ENCODE data around the gene SLC36A2.

The SLC36A2 gene

DNA sequence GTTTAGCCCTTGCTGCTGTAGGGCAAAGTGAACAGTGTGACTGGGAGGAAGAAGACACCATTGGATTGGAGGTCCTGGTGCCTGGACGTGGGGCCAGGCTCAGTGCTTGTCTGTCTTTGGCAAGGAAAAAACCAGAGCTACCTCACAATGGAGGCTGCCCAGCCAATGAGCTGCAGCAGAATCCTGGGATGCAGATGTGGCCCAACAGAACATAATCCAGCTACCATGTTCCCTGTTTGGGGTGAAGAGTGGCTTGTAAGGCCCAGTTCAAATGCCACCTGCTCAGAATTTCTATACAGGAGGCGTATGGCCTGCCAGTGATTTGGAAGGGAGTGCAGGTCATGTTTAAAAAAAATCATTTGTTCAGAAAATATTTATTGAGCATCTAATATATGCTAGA lies 43.7 kb downstream of the SLC36A2 start, which contains the start of gene SLC36A3:
SLC36A3 (minus strand) TSS at position 101 of the 400 bp plus-strand sequence. CDS start 412 bp downstream, outside the sequence.
- Histone ChIP-seq H3K9me3 (ENCODE audit: control insufficient read depth, low read length) (no peaks in the 10 kb centered on the region), H3K27me3 (replicated peaks; ENCODE audit: control insufficient read depth, insufficient read depth, low read length) (peaks cover 41% of the 10 kb centered on the region), H3K4me1 (ENCODE audit: control insufficient read depth, insufficient read depth, low read length) (no peaks in the 10 kb centered on the region), H3K36me3 (ENCODE audit: control insufficient read depth, insufficient read depth, low read length, severe bottlenecking) (no peaks in the 10 kb centered on the region), H3K4me3 (ENCODE audit: low read length) (no peak within 1 kb of the TSS), H3K9ac (ENCODE audit: low read length) (no peak within 1 kb of the TSS)
- DNase-seq (ENCODE audit: low read depth), result no peak

DNA sequence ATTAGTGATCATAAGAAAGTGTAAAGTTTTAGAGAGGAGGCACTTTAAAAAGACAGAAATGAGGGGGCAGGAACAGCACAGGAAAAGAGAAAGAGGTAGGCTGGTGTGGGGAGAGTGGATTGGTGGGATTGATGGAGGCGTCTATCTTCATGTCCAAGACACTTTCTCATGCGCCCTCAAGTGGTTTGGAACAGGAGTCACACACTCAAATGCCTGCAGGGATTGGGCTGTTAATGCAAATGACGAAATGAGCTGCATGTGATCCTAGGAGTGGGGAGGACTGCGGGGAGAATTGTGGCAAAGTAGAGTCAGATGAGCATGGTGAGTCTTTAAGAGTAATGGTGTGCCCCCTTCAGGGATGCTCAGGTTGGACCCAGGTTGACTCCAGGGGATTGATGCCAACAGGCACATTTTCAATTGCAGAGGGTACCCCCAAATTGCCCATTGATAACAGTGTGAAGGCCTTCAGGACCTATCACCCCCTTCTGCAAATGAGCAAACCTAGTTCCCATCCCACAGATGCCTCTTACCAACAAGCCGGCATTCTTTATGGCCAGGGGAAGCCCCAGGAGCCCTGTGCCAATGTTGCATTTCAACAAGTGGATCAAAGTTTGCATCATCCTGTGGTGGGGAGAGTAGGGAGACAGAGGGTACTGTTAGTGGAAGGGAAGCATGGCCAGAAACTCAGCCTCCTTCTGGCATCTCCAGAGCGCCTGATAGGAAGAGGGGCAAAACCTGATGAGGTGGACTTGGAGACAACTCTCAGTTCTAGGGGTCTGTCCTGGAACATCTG lies 49.1 kb downstream of the SLC36A2 start:
- no peak overlapping the region for H3K9ac ChIP-seq (ENCODE audit: low read length)
- H3K36me3 ChIP-seq (ENCODE audit: control insufficient read depth, insufficient read depth, low read length, severe bottlenecking), result no peaks in the 10 kb centered on the region
- DNase-seq (ENCODE audit: low read depth), result peak; percentile 79
- peaks cover 11% of the 10 kb centered on the region for H3K4me1 ChIP-seq (ENCODE audit: control insufficient read depth, insufficient read depth, low read length)
- peaks cover 52% of the 10 kb centered on the region for H3K27me3 ChIP-seq (replicated peaks; ENCODE audit: control insufficient read depth, insufficient read depth, low read length)
- H3K4me3 ChIP-seq (ENCODE audit: low read length), result no peak overlapping the region
- H3K9me3 ChIP-seq (ENCODE audit: control insufficient read depth, low read length), result no peaks in the 10 kb centered on the region

DNA sequence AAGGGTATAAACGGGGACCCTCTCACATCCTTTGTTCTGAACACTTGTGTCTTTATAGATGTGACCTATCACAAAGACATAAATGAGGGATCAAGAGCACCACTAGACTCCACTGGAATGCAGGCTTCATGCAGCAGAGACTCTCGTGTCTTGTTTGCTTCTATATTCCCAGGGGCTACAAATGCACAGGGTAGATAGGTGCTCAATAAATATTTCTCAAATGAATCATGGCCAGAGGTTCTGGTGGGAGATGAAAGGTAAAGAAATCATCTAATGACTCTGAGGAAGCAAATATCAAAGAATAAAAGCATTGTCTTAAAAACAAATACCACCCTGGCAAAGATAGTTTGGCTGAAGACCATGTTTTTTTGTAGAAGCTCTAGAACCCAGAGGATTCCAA lies 50.4 kb downstream of the SLC36A2 start:
- H3K36me3 ChIP-seq (ENCODE audit: control insufficient read depth, insufficient read depth, low read length, severe bottlenecking), result no peaks in the 10 kb centered on the region
- DNase-seq (ENCODE audit: low read depth), result no peak
- peaks cover 43% of the 10 kb centered on the region for H3K27me3 ChIP-seq (replicated peaks; ENCODE audit: control insufficient read depth, insufficient read depth, low read length)
- H3K9ac ChIP-seq (ENCODE audit: low read length), result no peak overlapping the region
- no peak overlapping the region for H3K4me3 ChIP-seq (ENCODE audit: low read length)
- H3K4me1 ChIP-seq (ENCODE audit: control insufficient read depth, insufficient read depth, low read length), result peaks cover 11% of the 10 kb centered on the region
- no peaks in the 10 kb centered on the region for H3K9me3 ChIP-seq (ENCODE audit: control insufficient read depth, low read length)

DNA sequence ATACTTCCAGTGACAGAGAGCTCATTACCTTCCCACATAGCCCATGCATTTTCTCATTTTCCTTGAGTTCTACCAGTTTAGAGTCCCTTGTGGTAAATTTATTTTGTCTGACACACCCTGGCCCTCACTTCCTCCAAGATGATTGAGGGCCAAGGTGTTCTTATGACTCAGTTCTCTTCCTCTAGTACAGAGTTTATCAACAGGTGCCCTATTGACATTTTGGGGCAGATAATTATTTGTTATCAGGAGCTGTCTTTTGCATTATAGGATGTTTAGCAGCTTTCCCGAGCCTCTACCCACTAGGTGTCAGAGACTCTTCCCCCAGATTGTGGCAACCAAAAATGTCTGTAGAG lies 50.9 kb downstream of the SLC36A2 start:
- Histone ChIP-seq H3K9ac (ENCODE audit: low read length) (no peak overlapping the region), H3K9me3 (ENCODE audit: control insufficient read depth, low read length) (no peaks in the 10 kb centered on the region), H3K36me3 (ENCODE audit: control insufficient read depth, insufficient read depth, low read length, severe bottlenecking) (no peaks in the 10 kb centered on the region), H3K4me3 (ENCODE audit: low read length) (no peak overlapping the region), H3K4me1 (ENCODE audit: control insufficient read depth, insufficient read depth, low read length) (peaks cover 11% of the 10 kb centered on the region), H3K27me3 (replicated peaks; ENCODE audit: control insufficient read depth, insufficient read depth, low read length) (peaks cover 40% of the 10 kb centered on the region)
- no peak for DNase-seq (ENCODE audit: low read depth)

DNA sequence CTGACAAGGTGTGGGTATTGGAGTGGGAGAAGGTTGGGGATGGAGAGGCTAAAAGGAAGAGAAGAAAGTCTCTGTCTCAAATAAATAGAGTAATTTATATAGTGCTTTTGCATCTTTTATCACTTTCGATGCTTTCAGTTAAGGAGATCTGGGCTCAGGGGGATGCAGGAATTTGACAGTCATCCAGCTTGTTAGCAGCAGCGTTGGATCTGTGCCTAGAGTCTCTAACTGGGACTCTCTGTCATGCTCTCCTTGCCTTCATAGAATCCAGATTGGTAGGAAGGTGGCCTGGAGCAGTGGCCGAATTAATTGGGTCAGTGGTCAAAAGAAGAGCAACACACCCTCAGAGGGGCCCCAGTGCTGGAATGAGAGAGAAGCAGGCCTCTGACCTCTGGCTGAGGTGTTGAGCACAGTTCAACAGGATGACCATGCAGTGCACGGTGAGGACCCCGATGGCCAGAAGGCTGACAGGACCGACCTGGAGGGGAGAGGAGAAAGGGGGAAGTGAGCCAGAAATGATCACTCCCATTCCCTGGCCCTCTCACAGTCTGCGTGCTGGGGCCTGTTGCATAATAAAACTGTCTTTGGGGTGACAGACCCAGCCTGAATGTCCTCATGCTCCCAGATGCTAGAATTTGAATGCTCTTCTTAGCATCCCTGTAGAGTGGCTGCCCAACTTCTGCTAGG lies 51.4 kb downstream of the SLC36A2 start:
- Histone ChIP-seq H3K4me1 (ENCODE audit: control insufficient read depth, insufficient read depth, low read length) (peaks cover 11% of the 10 kb centered on the region), H3K4me3 (ENCODE audit: low read length) (no peak overlapping the region), H3K9ac (ENCODE audit: low read length) (no peak overlapping the region), H3K36me3 (ENCODE audit: control insufficient read depth, insufficient read depth, low read length, severe bottlenecking) (no peaks in the 10 kb centered on the region), H3K9me3 (ENCODE audit: control insufficient read depth, low read length) (no peaks in the 10 kb centered on the region), H3K27me3 (replicated peaks; ENCODE audit: control insufficient read depth, insufficient read depth, low read length) (peaks cover 34% of the 10 kb centered on the region)
- no peak for DNase-seq (ENCODE audit: low read depth)

DNA sequence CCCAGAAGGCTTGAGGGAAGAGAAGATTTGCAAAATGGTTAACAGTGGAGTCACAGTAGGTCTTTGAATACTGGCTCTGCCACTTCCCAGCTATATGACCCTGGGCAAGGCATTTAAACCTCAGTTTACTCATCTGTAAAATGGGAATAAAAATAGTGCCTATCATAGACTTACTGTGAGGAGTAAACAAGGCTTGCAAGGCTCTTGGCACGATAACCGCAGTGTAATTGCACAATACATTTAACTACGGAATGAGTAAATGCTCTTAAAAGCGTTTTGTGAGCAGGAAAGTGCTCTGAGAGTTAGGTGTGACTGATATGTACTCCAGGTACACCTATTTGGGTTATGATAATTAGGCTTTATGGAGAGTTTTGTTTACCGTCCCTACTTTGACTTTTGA lies 52.2 kb downstream of the SLC36A2 start:
- no peak overlapping the region for H3K4me3 ChIP-seq (ENCODE audit: low read length)
- no peaks in the 10 kb centered on the region for H3K36me3 ChIP-seq (ENCODE audit: control insufficient read depth, insufficient read depth, low read length, severe bottlenecking)
- peaks cover 11% of the 10 kb centered on the region for H3K4me1 ChIP-seq (ENCODE audit: control insufficient read depth, insufficient read depth, low read length)
- peaks cover 27% of the 10 kb centered on the region for H3K27me3 ChIP-seq (replicated peaks; ENCODE audit: control insufficient read depth, insufficient read depth, low read length)
- no peak for DNase-seq (ENCODE audit: low read depth)
- H3K9me3 ChIP-seq (ENCODE audit: control insufficient read depth, low read length), result no peaks in the 10 kb centered on the region
- no peak overlapping the region for H3K9ac ChIP-seq (ENCODE audit: low read length)

DNA sequence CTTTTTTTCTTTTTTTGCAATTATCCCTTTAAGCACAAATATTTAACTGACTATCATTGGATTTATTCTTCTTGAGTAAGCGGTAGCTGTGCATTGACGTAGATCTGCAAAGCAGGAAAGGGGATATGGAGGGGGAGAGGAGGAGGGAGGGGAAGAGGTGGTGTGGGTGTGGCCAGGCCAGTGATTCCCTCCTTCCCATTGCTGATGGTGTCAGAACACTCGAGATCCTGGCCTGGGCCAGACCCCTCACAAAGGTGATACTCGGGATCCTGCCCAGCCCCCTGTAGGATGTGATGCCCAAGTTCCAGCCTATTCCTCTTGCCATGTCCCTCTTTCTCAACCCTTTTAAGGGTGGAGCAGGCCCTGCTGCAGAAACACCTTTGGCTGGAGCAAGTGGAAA lies 53.7 kb downstream of the SLC36A2 start:
- no peak overlapping the region for H3K9ac ChIP-seq (ENCODE audit: low read length)
- H3K4me1 ChIP-seq (ENCODE audit: control insufficient read depth, insufficient read depth, low read length), result peaks cover 11% of the 10 kb centered on the region
- DNase-seq (ENCODE audit: low read depth), result no peak
- H3K27me3 ChIP-seq (replicated peaks; ENCODE audit: control insufficient read depth, insufficient read depth, low read length), result peaks cover 19% of the 10 kb centered on the region
- no peak overlapping the region for H3K4me3 ChIP-seq (ENCODE audit: low read length)
- H3K9me3 ChIP-seq (ENCODE audit: control insufficient read depth, low read length), result no peaks in the 10 kb centered on the region
- H3K36me3 ChIP-seq (ENCODE audit: control insufficient read depth, insufficient read depth, low read length, severe bottlenecking), result no peaks in the 10 kb centered on the region

DNA sequence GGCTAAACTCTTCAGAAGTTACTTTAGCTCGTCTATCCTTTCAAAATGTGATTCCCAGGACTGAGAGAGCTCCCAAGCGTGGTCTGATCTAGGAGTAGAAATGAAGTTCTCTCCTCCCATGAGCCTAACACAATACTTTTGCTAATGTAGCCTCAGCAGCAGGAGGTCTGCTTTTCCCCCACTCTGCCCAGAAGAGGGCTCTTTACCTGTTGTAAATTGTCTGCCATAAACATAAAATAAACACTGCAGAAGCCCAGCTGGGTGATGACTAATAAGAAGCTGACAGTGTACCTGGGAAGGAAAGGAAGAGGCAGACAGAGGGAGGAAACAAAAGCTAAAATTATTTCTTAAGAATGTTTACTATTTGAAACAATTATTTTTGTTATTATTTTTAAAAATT lies 59.2 kb downstream of the SLC36A2 start:
- DNase-seq (ENCODE audit: low read depth), result no peak

DNA sequence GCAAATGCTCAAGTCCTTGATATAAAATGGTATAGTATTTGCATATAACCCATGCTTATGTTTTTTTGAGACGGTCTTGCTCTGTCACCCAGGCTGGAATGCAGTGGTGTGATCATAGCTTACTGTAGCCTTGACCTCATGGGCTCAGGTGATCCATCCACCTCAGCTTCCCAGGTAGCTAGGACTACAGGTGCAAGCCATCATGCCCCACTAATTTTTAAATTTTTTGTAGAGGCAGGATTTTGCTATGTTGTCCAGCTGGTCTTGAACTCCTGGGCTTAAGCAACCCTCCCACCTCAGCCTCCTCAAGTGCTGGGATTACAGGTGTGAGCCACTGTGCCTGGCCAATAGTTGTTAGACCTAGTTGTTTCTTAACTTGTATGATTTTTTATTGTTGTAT lies 61.1 kb downstream of the SLC36A2 start:
- DNase-seq (ENCODE audit: low read depth), result no peak
- Histone ChIP-seq H3K36me3 (ENCODE audit: control insufficient read depth, insufficient read depth, low read length, severe bottlenecking) (no peaks in the 10 kb centered on the region), H3K9ac (ENCODE audit: low read length) (no peak overlapping the region), H3K4me1 (ENCODE audit: control insufficient read depth, insufficient read depth, low read length) (no peaks in the 10 kb centered on the region), H3K9me3 (ENCODE audit: control insufficient read depth, low read length) (no peaks in the 10 kb centered on the region), H3K4me3 (ENCODE audit: low read length) (no peak overlapping the region), H3K27me3 (replicated peaks; ENCODE audit: control insufficient read depth, insufficient read depth, low read length) (peaks cover 12% of the 10 kb centered on the region)

More for the DNA sequence above, 59.2 kb downstream of the SLC36A2 start:
- Histone ChIP-seq H3K4me3 (ENCODE audit: low read length) (no peak overlapping the region), H3K27me3 (replicated peaks; ENCODE audit: control insufficient read depth, insufficient read depth, low read length) (peaks cover 12% of the 10 kb centered on the region), H3K4me1 (ENCODE audit: control insufficient read depth, insufficient read depth, low read length) (no peaks in the 10 kb centered on the region), H3K9ac (ENCODE audit: low read length) (no peak overlapping the region), H3K9me3 (ENCODE audit: control insufficient read depth, low read length) (no peaks in the 10 kb centered on the region), H3K36me3 (ENCODE audit: control insufficient read depth, insufficient read depth, low read length, severe bottlenecking) (no peaks in the 10 kb centered on the region)

DNA sequence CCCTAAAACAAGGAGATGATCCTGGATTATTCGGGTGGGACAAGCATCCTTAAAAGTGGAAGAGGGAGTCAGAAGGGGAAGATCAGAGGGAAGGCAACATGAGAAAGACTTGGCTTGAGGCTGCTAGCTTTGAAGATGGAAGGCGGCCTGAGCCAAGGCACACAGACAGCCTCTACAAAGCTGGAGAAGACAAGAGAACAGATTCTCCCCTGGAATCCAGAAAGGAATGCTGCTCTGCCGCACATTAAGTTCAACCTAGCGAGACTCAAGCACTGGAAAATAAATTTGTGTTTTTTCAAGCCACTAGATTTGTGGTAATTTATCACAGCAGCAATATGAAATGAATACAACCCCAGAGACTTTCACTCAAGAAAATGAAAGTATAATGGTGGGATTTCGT lies 61.7 kb downstream of the SLC36A2 start:
- Histone ChIP-seq H3K4me1 (ENCODE audit: control insufficient read depth, insufficient read depth, low read length) (peaks cover 4% of the 10 kb centered on the region), H3K27me3 (replicated peaks; ENCODE audit: control insufficient read depth, insufficient read depth, low read length) (peaks cover 12% of the 10 kb centered on the region), H3K9me3 (ENCODE audit: control insufficient read depth, low read length) (no peaks in the 10 kb centered on the region), H3K9ac (ENCODE audit: low read length) (no peak overlapping the region), H3K36me3 (ENCODE audit: control insufficient read depth, insufficient read depth, low read length, severe bottlenecking) (no peaks in the 10 kb centered on the region), H3K4me3 (ENCODE audit: low read length) (no peak overlapping the region)
- DNase-seq (ENCODE audit: low read depth), result peak; percentile 4

DNA sequence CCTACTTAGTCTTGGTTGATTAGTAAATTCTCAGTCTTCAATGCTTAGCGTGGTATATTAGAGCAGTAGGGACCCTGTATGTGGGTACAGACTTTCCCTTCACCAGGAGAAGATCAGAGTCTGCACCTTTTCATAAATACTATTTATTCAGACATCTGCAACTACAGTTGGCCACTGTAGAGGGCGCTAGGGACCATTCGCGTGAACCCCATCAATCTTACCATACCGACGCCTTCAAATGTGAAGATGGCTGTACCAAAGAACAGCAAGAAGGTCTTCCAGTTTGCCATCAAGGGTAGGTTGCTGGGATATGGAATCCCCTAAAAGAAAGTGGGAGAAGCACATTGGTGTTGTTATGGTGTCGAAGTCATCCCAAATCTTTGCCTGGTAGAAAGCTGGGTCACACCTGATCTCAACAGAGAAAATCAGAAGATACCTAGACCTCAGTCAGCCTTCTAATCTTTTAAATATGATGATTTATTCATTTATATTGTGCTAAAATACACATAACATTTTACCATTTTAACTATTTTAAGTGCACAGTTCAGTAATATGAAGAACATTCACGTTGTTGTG lies 62.9 kb downstream of the SLC36A2 start:
- no peak overlapping the region for H3K4me3 ChIP-seq (ENCODE audit: low read length)
- DNase-seq (ENCODE audit: low read depth), result no peak
- peaks cover 8% of the 10 kb centered on the region for H3K4me1 ChIP-seq (ENCODE audit: control insufficient read depth, insufficient read depth, low read length)
- no peaks in the 10 kb centered on the region for H3K36me3 ChIP-seq (ENCODE audit: control insufficient read depth, insufficient read depth, low read length, severe bottlenecking)
- no peak overlapping the region for H3K9ac ChIP-seq (ENCODE audit: low read length)
- peaks cover 12% of the 10 kb centered on the region for H3K27me3 ChIP-seq (replicated peaks; ENCODE audit: control insufficient read depth, insufficient read depth, low read length)
- H3K9me3 ChIP-seq (ENCODE audit: control insufficient read depth, low read length), result no peaks in the 10 kb centered on the region

Measured in adipocyte (in vitro differentiated cells).